Aorta (tissue), 5 donors: ENCODE data around the gene ESYT1. TPM values are rescaled to one million over a fixed set of nuclear protein-coding genes. Genes with fewer than 3 reads are reported as not detected.

Experiments used
- ATAC-seq: fragments of 200-7000 bp; cut with Tn5 transposase; one replicate; pipeline ENCODE4 v1.9.1; 2022; ENCODE audit warnings: moderate library complexity; ENCODE audit not compliant: low FRiP score
- DNase-seq, 2 donors: peaks; one replicate each; pipeline ENCODE4 v3.0.0-alpha.2; 2020
- H3K27ac ChIP-seq, 2 donors: one replicate each; pipeline ENCODE4 v1.5.1; 2013; ENCODE audit warnings: low read length in 2 of 2, mild to moderate bottlenecking in 2 of 2, moderate library complexity in 2 of 2, control low read depth in 1 of 2, inconsistent platforms in 1 of 2, low read depth in 1 of 2
- H3K27me3 ChIP-seq, 2 donors: one replicate each; pipeline ENCODE4 v1.6.1; 2013; ENCODE audit warnings: control low read depth in 1 of 2, low read length in 1 of 2, mild to moderate bottlenecking in 1 of 2, moderate library complexity in 1 of 2; ENCODE audit not compliant: insufficient read depth in 2 of 2, control insufficient read depth in 1 of 2
- H3K36me3 ChIP-seq, 2 donors: one replicate each; pipeline ENCODE4 v1.6.1; 2013; ENCODE audit warnings: control low read depth in 1 of 2, low read length in 1 of 2, mild to moderate bottlenecking in 1 of 2; ENCODE audit not compliant: insufficient read depth in 2 of 2, control insufficient read depth in 1 of 2
- H3K4me1 ChIP-seq, 2 donors: one replicate each; pipeline ENCODE4 v1.6.1; 2013; ENCODE audit warnings: low read length in 2 of 2, control low read depth in 1 of 2, mild to moderate bottlenecking in 1 of 2, moderate library complexity in 1 of 2; ENCODE audit not compliant: insufficient read depth in 2 of 2, control insufficient read depth in 1 of 2
- H3K4me3 ChIP-seq, 2 donors: one replicate each; pipeline ENCODE4 v1.5.1; 2013; ENCODE audit warnings: low read length in 2 of 2, control low read depth in 1 of 2, mild to moderate bottlenecking in 1 of 2
- H3K9me3 ChIP-seq: one replicate; pipeline ENCODE4 v1.6.1; 2013; ENCODE audit warnings: mild to moderate bottlenecking, low read length; ENCODE audit not compliant: control insufficient read depth
- WGBS, 2 donors: extraction: QIAGEN DNeasy Blood & Tissue Kit; methylation state at CpG; one replicate each; pipeline ENCODE4 v1.1.7; 2013; 5-methylcytosine and 5-hydroxymethylcytosine counted together
- intact Hi-C, 2 donors: fragments of 100-400 bp; cut with DNase I; formaldehyde crosslinking; loops; one replicate each; pipeline versions ENCODE4 v1.14.2 to v1.15.0; 2022
- polyA plus RNA-seq, 2 donors: library from polyadenylated mRNA; stranded (reverse); fragments of 200-250 nt; gene quantifications; one replicate each; pipeline ENCODE4 v1.2.3, GENCODE V29; 2013
- total RNA-seq, 2 donors: library from RNA; stranded (reverse); fragmentation: NEBNext Ultra II Directional; extraction: Animal tissue kit (Norgen Biotek cat#: 25700); gene quantifications; one replicate each; pipeline ENCODE4 v1.2.1, GENCODE V29; 2021
- donor health status: healthy with polysubstance abuse.
- donor health status: Bipolar disorder and iron deficiency.
- donor health status: DM: no; HTN: no; CAD: no.
- donor health status: DM: no; HTN: no; CAD: no.
- donor health status: DM: yes; HTN: yes; CAD: no.

Gene ESYT1
- total and polyA plus RNA-seq, 4 donors = 27.0 to 106 (median 78.8) TPM

DNA sequence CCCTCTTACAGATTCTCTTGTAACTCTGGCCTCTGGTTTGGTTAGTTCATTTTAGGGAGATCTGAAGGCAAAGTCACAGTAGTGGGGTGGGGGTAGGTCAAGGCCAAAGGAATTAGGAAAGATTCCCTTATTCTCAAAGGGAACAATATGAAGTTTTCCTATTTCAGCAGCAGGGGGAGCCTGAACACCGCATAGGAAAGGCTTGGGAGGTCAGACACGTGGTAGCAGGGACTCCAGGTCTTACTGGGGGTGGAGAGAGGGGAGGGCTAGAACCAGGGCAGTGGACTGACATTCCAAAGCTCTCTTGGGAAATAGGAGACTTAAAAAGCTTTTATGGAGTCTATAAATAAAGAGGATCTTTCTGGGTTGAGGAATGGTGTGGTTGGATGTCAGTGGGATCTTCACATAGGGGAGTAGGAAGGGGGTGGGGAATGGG is 8.7 kb upstream of the ESYT1 start:
- Histone ChIP-seq H3K4me3 (no peak overlapping the region), H3K36me3 (no peaks in the 10 kb centered on the region), H3K27ac (no peak overlapping the region), H3K4me1 (peaks cover 0 to 6% of the 10 kb centered on the region in 2 donors), H3K9me3 (no peaks in the 10 kb centered on the region), H3K27me3 (peaks cover 0 to 3% of the 10 kb centered on the region in 2 donors)
- 0% methylated on average over 2 of the region's 2 CpGs for WGBS, 2 donors
- DNase-seq (peak in 1 of 2 donors; percentile 84), ATAC-seq (peak; percentile 72)
- intact Hi-C loops = loop anchor here (1.0 to 5.0 kb wide), 5 partner anchors 38 to 105 kb away; partner anchors contain the start of genes SMARCC2 (in 2 of the 2), MYL6 (in 1 of the 2) and NABP2 (in 1 of the 2)

DNA sequence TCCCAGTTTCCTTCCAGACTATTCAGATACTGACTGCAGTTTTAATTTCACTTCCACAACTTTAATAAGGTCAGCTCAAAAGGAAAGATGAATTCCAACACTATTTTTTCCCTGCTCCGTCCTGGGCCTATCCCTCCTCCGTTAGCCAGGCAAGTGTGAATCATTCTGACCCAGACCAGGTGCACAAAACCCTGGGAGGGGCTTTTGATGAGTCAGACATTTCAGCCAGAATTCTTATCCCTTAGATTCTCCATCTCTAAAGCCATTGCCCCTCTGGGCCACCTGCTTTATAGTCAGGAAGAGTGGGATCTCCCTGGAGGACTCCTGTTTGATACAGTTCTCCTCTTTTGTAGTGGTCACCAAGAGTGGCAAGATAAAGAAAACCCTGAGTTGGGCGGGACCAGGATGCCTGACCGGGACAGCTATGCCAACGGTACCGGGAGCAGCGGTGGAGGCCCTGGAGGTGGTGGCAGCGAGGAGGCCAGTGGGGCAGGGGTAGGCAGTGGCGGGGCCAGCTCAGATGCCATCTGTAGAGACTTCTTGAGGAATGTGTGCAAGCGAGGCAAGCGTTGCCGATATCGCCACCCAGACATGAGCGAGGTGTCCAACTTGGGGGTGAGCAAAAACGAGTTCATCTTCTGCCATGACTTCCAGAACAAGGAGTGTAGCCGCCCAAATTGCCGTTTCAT is 7.8 kb upstream of the ESYT1 start:
- Histone ChIP-seq H3K4me1 (peaks cover 0 to 6% of the 10 kb centered on the region in 2 donors), H3K27me3 (peaks cover 0 to 3% of the 10 kb centered on the region in 2 donors), H3K4me3 (no peak overlapping the region), H3K36me3 (no peaks in the 10 kb centered on the region), H3K27ac (peak overlapping the region in 1 of 2 donors; percentile 81), H3K9me3 (no peaks in the 10 kb centered on the region)
- intact Hi-C loops = no loop called here
- ATAC-seq = no peak
- 81 to 85% methylated on average over 17 of the region's 17 CpGs for WGBS, 2 donors
- no peak for DNase-seq

DNA sequence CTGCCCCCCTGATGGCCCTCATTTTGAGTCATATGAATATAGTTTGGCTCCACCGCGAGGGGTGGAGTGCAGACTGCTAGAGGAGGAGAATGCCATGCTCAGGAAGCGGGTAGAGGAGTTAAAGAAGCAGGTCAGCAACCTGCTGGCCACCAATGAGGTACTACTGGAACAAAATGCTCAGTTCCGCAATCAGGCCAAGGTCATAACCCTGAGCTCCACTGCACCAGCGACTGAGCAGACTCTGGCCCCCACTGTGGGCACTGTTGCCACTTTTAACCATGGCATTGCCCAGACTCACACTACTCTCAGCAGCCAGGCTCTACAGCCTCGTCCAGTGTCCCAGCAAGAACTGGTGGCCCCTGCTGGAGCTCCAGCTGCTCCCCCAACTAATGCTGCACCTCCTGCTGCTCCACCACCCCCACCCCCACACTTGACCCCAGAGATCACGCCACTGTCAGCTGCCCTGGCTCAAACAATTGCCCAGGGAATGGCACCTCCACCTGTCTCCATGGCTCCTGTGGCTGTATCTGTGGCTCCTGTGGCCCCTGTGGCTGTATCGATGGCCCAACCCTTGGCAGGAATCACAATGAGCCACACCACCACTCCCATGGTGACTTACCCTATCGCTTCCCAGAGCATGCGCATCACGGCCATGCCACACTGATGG is 6.7 kb upstream of the ESYT1 start:
- Histone ChIP-seq H3K4me1 (peaks cover 0 to 6% of the 10 kb centered on the region in 2 donors), H3K4me3 (no peak overlapping the region)

DNA sequence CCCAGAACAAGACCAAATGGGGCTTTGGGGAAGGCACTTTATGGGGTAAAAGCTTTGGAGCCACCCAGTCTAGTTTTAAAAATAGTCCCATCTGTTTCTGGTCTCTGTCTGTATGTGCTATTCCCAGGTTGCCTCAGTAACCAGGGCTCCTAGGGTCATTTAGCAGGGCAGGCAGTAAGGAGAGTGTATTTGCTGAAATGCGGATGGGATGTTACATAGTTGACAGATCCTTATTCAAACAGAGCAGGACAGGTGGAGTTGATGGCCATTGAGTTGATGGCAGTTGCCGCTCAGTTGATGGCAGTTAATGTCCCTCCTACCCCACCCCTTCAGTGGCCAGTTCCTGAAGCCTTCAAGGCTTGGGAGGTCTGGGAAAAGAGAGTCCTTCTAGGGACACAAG is 5.4 kb upstream of the ESYT1 start:
- Histone ChIP-seq H3K4me3 (no peak overlapping the region), H3K9me3 (no peaks in the 10 kb centered on the region), H3K27me3 (peaks cover 0 to 3% of the 10 kb centered on the region in 2 donors), H3K4me1 (peaks cover 0 to 10% of the 10 kb centered on the region in 2 donors), H3K36me3 (no peaks in the 10 kb centered on the region), H3K27ac (no peak overlapping the region)
- 79 to 88% methylated on average over 2 of the region's 2 CpGs for WGBS, 2 donors
- no peak for DNase-seq
- intact Hi-C loops = no loop called here
- ATAC-seq = no peak

More for the DNA sequence above, 6.7 kb upstream of the ESYT1 start:
- intact Hi-C loops = no loop called here
- 82 to 85% methylated on average over 11 of the region's 11 CpGs for WGBS, 2 donors
- H3K36me3 ChIP-seq = no peaks in the 10 kb centered on the region
- ATAC-seq = no peak
- no peak for DNase-seq
- no peak overlapping the region for H3K27ac ChIP-seq
- peaks cover 0 to 3% of the 10 kb centered on the region in 2 donors for H3K27me3 ChIP-seq
- H3K9me3 ChIP-seq = no peaks in the 10 kb centered on the region

DNA sequence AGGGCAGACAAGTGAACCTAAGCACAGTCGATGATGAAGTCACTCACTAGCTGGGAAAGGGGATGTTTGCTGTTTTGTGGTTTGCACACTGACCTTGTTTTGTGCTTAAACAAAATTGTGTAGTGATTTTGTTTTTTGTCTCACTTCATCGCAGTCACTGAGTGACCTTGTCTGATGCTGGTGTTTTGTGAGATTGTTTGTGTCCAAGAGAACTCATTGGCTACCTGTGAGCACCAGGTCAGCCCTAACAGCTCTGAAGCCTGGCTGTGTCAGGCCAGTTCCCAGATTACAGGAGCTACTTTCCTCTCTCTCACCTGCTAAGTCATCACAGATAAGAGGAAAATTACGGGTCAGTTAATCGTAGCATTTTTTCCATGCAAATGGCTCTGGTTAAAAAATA is 3.9 kb upstream of the ESYT1 start:
- WGBS, 2 donors = 86 to 93% methylated on average over 4 of the region's 4 CpGs
- no peaks in the 10 kb centered on the region for H3K27me3 ChIP-seq
- ATAC-seq (no peak), DNase-seq (no peak)
- no peak overlapping the region for H3K27ac ChIP-seq
- intact Hi-C loops = no loop called here
- no peaks in the 10 kb centered on the region for H3K36me3 ChIP-seq
- H3K9me3 ChIP-seq = no peaks in the 10 kb centered on the region
- no peak overlapping the region for H3K4me3 ChIP-seq
- peaks cover 0 to 6% of the 10 kb centered on the region in 2 donors for H3K4me1 ChIP-seq

DNA sequence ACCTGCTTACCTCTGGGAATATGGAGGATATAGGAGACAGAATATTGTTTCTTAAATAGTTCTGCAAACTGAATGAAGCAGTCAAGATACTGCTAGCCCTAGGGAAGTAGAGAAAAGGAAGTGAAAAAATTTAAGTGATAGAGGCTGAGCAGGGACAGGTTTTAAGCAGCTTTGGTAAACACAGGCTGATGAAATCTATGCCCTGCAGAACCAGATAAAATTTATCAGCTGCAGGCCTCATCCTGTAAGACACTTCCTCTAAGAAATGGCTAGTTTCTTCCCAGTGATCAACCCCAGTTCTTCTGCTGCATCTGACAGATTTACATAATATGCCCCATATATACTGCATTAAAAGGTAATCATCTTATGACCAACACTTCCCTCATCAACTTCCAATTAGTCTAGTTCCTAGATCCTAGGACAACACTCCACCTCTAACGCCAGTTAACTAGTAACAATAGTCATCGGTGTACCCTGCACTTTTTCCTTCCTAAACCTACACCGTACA is 1.3 kb upstream of the ESYT1 start:
- H3K4me1 ChIP-seq = peaks cover 0 to 5% of the 10 kb centered on the region in 2 donors
- peaks cover 3 to 6% of the 10 kb centered on the region in 2 donors for H3K36me3 ChIP-seq
- H3K27me3 ChIP-seq = no peaks in the 10 kb centered on the region
- H3K9me3 ChIP-seq = no peaks in the 10 kb centered on the region
- 18 to 24% methylated on average over 3 of the region's 3 CpGs for WGBS, 2 donors
- DNase-seq = no peak
- ATAC-seq = no peak
- H3K4me3 ChIP-seq = peak overlapping the region in 1 of 2 donors; percentile 37
- H3K27ac ChIP-seq = peak overlapping the region in 1 of 2 donors; percentile 60
- intact Hi-C loops = loop anchor here in 1 of 2 donors (2.0 kb wide), 1 partner anchor 62 kb away; the partner anchor contains the start of gene SMARCC2

DNA sequence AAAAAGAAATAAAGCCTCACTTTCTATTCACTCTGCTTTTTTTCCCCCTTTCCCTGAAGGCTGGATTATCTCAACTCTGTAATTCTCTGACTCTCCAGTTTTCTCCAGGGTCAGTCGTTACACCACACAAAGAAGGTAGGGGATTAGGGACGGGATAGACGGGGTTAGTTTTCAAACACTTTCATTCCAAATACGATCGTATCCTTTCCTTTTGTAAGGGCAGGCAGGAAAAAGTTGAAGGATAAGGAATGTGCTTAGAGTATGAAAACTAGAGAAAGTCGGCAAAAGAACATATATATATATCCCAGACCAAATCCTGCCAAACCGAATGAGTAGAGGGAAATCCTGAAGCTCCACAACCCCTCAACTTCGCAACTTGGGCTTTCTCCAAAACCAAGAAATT is 581 bp upstream of the ESYT1 start:
- WGBS, 2 donors = 0% methylated on average over 8 of the region's 8 CpGs
- peak overlapping the region in 1 of 2 donors; percentile 61 for H3K27ac ChIP-seq
- no peaks in the 10 kb centered on the region for H3K27me3 ChIP-seq
- H3K9me3 ChIP-seq = no peaks in the 10 kb centered on the region
- ATAC-seq = no peak
- intact Hi-C loops = loop anchor here in 1 of 2 donors (2.0 kb wide), 1 partner anchor 61 kb away; the partner anchor contains the start of gene SMARCC2
- peaks cover 0 to 5% of the 10 kb centered on the region in 2 donors for H3K4me1 ChIP-seq
- no peak for DNase-seq
- H3K4me3 ChIP-seq = peak overlapping the region; percentile 24 to 37
- peaks cover 3 to 8% of the 10 kb centered on the region in 2 donors for H3K36me3 ChIP-seq

DNA sequence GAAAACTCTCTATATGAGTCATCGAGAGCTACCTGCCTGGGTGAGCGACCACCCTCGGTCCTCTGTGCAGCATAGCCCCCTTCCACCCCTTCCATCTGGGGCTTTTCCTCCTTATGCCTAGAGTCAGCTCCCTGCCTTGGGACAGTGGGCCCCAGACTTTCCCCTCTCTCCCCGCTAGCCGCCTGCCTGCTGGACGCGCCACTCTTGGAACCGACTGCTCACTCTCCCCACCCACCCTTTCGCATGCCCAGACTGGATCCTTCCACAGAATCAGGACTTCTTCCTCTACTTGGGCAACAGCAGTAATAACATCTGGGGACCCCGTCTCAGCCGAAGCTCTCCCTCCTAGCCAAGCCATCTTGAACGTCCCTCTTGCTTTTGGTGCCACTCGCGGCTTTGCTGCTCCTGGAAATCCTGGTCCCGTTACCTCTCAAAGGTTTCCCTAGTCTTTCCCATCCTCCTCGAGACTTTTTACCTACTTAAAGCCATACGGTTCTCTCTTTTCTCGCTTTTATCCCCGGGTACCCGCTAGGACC is 671 bp downstream of the ESYT1 start:
- Histone ChIP-seq H3K27me3 (no peaks in the 10 kb centered on the region), H3K27ac (peak overlapping the region in 1 of 2 donors; percentile 61), H3K4me3 (peak overlapping the region; percentile 50 to 67), H3K4me1 (peaks cover 0 to 5% of the 10 kb centered on the region in 2 donors), H3K9me3 (no peaks in the 10 kb centered on the region), H3K36me3 (peaks cover 3 to 9% of the 10 kb centered on the region in 2 donors)
- intact Hi-C loops = loop anchor here in 1 of 2 donors (2.0 kb wide), 1 partner anchor 22 kb away; no protein-coding TSS in a partner anchor
- 0% methylated on average over 20 of the region's 20 CpGs for WGBS, 2 donors
- ATAC-seq (peak; percentile 31), DNase-seq (peak in 1 of 2 donors; percentile 59)
